ENCODE measurements around the gene FMNL3. TPM values are rescaled to one million over a fixed set of nuclear protein-coding genes. Genes with fewer than 3 reads are reported as not detected.

Gene FMNL3
- total and polyA plus RNA-seq, 2 of the 8 experiments (the other 6 are each of a cell fraction or from before 2014, with no cell fraction given), result 8.6 to 29.0 TPM

- TF ChIP-seq RBBP5 (IDR thresholded peaks at IDR 0.05; ENCODE audit: borderline replicate concordance, low read depth, low read length) (no peak), EP300 (IDR thresholded peaks at IDR 0.05; ENCODE audit: borderline replicate concordance in 1 of 2, low read depth in 2 of 2, low read length in 2 of 2) (no peak), POLR2A (IDR thresholded peaks at IDR 0.05; ENCODE audit: control extremely low read depth in 1 of 2, low read depth in 2 of 2, low read length in 2 of 2) (peak; percentile 37 to 62; a peak in 2 of 3 replicates), YY1 (IDR thresholded peaks at IDR 0.05; ENCODE audit: low read depth, low read length) (peak; percentile 77), E2F6 (IDR thresholded peaks at IDR 0.05) (no peak), BRCA1 (IDR thresholded peaks at IDR 0.05; ENCODE audit: low read depth, low read length) (no peak), POLR2AphosphoS5 (IDR thresholded peaks at IDR 0.05; ENCODE audit: low read depth, low read length) (no peak; the same call in 1 of the 2 replicates), RAD21 (IDR thresholded peaks at IDR 0.05 in 1 of 2, conservative IDR thresholded peaks at IDR 0.05 in 1 of 2; ENCODE audit: low read depth in 2 of 2, low read length in 2 of 2) (peak; percentile 68 to 80)
These were observed 70.0 kb downstream of the FMNL3 start (continued) for GRCh38 chr12:49636979-49637755.

Data from H1 (cell line).